Prostate gland (tissue), 2 donors: ENCODE data around the gene NAPB.

ENCODE experiments used
- CTCF ChIP-seq, 4 experiments: fragments of 200-600 bp in 2 of 4; fragments of 450-650 bp in 2 of 4; sonication (generic) in 2 of 4; IDR thresholded peaks; 1 replicate in 3 of 4; 2 replicates in 1 of 4; pipeline ENCODE4 v1.5.1; 2016 to 2019; ENCODE audit warnings: antibody characterized with exemption in 4 of 4, mild to moderate bottlenecking in 2 of 4, moderate library complexity in 2 of 4
- POLR2AphosphoS5 ChIP-seq: sonication (generic); formaldehyde crosslinking; IDR thresholded peaks from one replicate; pipeline ENCODE4 v1.6.1; 2017; ENCODE audit warnings: antibody characterized with exemption

- TF ChIP-seq CTCF (IDR thresholded peaks at IDR 0.05) (no peak), POLR2AphosphoS5 (no peak)
Observed at GRCh38 chr20:23440004-23440403, 18.7 kb upstream of the NAPB start.
